ENCODE results near the gene PRDX1. TPM values are rescaled to one million over a fixed set of nuclear protein-coding genes. Genes with fewer than 3 reads are reported as not detected.
"Not testable (repeated sequence)": the region's sequence is repeated elsewhere in the genome, so short reads cannot be mapped to it uniquely, and the experiment has no call there.

Gene PRDX1
- total RNA-seq, 2 experiments from 2014 or later = 746 to 755 TPM

DNA sequence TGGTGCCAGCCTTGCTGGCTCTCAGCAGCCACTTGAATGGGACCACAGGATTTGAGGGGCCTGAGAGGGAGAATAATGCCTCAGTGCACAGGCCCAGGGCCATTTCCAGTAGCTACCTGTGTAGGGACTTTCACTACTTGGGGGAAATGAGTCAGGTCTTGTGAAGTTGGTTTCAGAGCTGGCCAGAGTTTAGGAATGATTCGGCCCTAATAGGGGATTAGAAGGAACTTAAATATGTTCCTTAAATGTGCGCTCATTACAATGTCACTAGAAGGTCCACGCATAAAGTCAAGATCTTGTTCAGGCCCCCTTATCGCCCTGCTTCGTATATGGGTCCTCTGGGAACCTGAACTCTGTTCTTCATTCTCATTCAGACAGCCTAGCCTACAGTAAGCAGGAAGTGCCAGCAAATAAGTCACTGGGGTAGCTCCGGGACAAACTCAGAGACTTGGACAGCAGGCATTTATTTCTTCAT is 23.4 kb upstream of the PRDX1 start:
- peaks cover 34% of the 10 kb centered on the region for H3K4me1 Mint-ChIP-seq
- no peaks in the 10 kb centered on the region for H3K27me3 Mint-ChIP-seq
- no peaks in the 10 kb centered on the region for H3K9me3 Mint-ChIP-seq
- peak; percentile 30 for DNase-seq
- no peak overlapping the region for H3K27ac Mint-ChIP-seq
- H3K36me3 Mint-ChIP-seq = no peaks in the 10 kb centered on the region
- no peak overlapping the region for H3K4me3 Mint-ChIP-seq

DNA sequence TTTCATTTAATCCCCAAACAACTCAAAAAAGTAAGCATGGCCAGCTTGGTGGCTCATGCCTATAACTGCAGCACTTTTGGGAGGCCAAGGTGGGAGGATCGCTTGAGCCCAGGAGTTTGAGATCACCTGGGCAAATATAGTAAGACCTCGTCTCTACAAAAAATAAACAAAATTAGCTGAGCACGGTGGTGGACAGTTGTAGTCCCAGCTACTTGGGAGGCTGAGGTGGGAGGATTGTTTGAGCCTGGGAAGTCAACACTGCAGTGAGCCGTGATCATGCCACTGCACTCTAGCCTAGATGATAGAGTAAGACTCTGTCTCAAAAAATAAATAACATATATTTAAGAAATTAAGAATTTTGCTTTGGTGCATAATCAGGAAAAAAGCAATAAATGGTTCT is 22.8 kb upstream of the PRDX1 start:
- Mint-ChIP-seq H3K36me3 (no peaks in the 10 kb centered on the region), H3K4me1 (peaks cover 34% of the 10 kb centered on the region), H3K9me3 (no peaks in the 10 kb centered on the region), H3K27ac (peak overlapping the region; percentile 54), H3K4me3 (no peak overlapping the region), H3K27me3 (no peaks in the 10 kb centered on the region)
- DNase-seq = no peak

DNA sequence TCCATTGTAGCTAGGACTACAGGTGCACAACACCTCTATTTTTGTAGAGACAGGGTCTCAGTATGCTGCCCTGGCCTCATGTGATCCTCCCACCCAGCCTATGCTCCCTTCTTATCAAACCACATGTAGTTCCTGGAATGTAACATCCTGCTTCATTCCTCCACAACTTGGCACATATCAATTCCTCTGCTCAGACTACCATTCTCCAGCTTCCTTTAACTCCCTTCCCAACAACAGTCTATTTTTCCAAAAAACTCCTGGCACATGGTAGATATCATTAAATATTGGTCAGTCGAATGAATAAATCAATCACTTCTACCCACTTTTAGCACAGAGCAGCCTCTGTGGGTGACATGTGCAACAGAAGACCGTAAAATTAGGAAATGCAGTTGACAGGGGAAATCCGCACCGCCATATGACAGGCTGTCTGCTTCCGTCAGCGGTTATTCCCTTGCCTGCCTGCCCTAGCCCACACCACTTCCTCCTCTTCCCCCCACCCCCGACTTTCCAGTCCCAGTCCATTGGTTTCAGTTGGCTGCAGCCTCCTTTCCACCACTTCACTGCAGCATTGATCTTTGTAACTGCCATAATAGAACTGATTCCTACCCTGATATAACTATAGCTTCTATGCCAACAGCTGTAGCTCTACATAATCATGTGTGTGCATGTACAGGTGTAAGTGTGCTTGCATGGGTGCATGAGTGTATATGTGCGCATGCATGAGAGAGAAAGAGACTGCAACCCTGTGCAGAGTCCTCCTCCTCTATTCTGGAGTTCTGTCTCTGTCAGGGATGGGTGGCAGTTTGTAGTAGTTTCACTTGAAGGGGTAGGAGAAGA is 22.1 kb upstream of the PRDX1 start:
- no peaks in the 10 kb centered on the region for H3K9me3 Mint-ChIP-seq
- no peaks in the 10 kb centered on the region for H3K36me3 Mint-ChIP-seq
- H3K4me3 Mint-ChIP-seq = peak overlapping the region; percentile 40
- DNase-seq = peak; percentile 76
- no peaks in the 10 kb centered on the region for H3K27me3 Mint-ChIP-seq
- H3K27ac Mint-ChIP-seq = peak overlapping the region; percentile 83
- H3K4me1 Mint-ChIP-seq = peaks cover 34% of the 10 kb centered on the region

DNA sequence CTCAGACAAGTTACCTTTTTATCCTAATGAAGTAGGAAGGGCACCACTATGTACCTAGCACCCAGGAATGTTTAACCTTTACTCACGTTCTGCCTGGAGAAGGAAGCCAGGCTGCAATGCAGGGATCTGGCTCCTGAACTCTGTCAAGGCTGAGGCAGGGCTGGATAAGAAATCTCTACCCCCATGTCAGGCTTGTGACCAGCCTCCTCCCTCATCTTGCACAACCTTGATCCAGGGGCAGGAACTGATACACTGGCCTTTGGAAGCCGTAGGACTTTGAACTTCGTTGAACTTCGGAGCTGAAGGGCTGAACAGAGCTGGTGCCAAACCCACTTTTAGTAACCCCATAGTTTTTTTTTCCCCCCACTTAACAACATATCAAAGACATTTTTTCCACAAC is 20.9 kb upstream of the PRDX1 start:
- Mint-ChIP-seq H3K27me3 (peaks cover 3% of the 10 kb centered on the region), H3K4me3 (no peak overlapping the region), H3K36me3 (no peaks in the 10 kb centered on the region), H3K27ac (no peak overlapping the region), H3K9me3 (no peaks in the 10 kb centered on the region), H3K4me1 (peaks cover 34% of the 10 kb centered on the region)
- no peak for DNase-seq

DNA sequence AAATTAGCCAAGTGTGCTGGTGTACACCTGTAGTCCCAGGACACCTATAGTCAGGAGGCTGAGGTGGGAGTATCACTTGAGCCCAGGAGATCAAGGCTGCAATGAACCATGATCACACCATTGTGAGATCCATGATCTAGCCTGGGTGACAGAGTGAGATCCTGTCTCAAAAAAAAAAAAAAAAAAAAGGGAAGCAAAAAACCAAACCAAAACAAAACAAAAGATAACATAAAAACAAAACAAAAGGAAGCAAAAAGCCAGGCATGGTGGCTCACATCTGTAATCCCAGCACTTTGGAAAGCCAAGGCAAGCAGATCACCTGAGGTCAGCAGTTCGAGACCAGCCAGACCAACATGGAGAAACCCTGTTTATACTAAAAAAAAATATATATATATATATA is 19.5 kb upstream of the PRDX1 start:
- no peaks in the 10 kb centered on the region for H3K9me3 Mint-ChIP-seq
- peaks cover 3% of the 10 kb centered on the region for H3K27me3 Mint-ChIP-seq
- H3K4me1 Mint-ChIP-seq = peaks cover 41% of the 10 kb centered on the region
- H3K36me3 Mint-ChIP-seq = no peaks in the 10 kb centered on the region
- DNase-seq = no peak
- no peak overlapping the region for H3K27ac Mint-ChIP-seq
- H3K4me3 Mint-ChIP-seq = no peak overlapping the region

DNA sequence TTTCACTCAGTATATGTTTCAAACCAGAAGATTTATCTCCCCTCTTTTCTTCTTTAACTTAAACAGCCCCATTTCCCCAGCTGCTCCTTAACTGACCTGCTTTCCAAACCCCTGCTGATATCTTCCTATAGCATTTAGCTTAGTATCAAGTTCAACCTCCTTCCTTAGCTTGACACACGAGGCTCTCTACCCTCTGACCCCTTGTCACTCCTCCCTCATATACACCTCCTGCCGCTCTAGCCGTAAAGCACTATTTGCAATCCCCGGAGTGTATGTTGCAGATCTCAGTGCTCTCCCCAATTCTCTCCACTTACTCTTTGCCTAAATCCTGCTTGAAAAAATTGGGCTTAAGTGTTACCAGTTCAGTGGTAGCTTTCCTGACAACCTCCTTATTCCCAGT is 15.2 kb upstream of the PRDX1 start:
- no peak overlapping the region for H3K27ac Mint-ChIP-seq
- peaks cover 9% of the 10 kb centered on the region for H3K4me1 Mint-ChIP-seq
- no peaks in the 10 kb centered on the region for H3K9me3 Mint-ChIP-seq
- H3K36me3 Mint-ChIP-seq = no peaks in the 10 kb centered on the region
- no peak overlapping the region for H3K4me3 Mint-ChIP-seq
- DNase-seq = no peak
- peaks cover 3% of the 10 kb centered on the region for H3K27me3 Mint-ChIP-seq

DNA sequence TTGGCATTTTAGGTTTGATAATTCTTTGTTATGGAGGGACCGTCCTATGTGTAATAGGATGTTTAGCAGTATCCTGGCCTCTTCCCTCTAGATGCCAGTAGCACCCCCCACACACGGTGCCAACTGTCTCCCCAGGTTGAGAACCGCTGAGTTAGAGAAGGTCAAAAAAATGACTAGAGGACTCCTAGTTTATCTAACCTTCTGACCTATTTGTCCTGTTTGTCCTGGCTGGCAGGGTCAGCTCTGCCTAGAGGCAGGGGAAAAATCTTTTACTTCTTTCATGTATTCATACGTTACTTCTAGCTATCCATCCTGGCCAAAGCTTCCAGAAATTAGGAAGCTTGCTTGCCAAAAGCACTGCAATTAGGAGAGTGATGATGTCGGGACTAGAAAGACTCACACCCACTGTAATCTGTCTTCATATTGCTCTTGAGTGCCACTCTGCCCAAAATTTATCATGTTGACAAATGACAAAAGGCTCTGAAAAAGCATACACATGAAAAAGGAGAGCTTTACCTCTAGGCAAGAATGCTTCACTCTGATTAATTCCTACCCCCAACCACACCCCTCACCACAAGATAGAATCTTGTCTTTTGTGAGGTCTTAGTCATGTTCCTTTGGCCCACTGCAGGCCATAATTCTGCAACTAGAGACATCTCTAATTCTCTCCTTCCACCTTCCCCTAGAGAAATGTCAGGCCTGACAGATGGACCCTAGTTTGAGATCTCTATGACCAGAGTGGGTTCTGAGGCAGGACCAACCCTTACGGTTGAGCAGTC is 14.5 kb upstream of the PRDX1 start:
- H3K4me3 Mint-ChIP-seq = no peak overlapping the region
- no peak for DNase-seq
- H3K36me3 Mint-ChIP-seq = no peaks in the 10 kb centered on the region
- H3K27ac Mint-ChIP-seq = no peak overlapping the region
- H3K4me1 Mint-ChIP-seq = peaks cover 9% of the 10 kb centered on the region
- peaks cover 3% of the 10 kb centered on the region for H3K27me3 Mint-ChIP-seq
- H3K9me3 Mint-ChIP-seq = no peaks in the 10 kb centered on the region

DNA sequence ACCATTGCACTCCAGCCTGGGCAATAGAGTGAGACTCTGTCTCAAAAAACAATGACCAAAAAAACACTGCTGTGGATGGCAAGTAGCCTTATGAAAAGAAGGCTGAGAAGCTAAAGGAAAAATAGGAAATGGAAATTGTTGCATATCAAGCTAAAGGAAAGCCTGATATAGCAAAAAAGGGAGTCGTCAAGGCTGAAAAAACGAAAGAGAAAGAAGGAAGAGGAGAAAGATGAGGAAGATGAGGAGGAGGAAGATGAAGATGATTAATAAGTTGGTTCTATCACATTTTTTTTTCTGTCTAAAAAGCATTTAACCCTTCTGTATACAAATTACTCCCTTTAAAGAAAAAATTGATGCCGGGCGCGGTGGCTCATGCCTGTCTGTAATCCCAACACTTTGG is 10.2 kb upstream of the PRDX1 start:
- Mint-ChIP-seq H3K4me3 (no peak overlapping the region), H3K9me3 (no peaks in the 10 kb centered on the region), H3K36me3 (no peaks in the 10 kb centered on the region), H3K4me1 (peaks cover 8% of the 10 kb centered on the region), H3K27me3 (no peaks in the 10 kb centered on the region), H3K27ac (no peak overlapping the region)
- no peak for DNase-seq

DNA sequence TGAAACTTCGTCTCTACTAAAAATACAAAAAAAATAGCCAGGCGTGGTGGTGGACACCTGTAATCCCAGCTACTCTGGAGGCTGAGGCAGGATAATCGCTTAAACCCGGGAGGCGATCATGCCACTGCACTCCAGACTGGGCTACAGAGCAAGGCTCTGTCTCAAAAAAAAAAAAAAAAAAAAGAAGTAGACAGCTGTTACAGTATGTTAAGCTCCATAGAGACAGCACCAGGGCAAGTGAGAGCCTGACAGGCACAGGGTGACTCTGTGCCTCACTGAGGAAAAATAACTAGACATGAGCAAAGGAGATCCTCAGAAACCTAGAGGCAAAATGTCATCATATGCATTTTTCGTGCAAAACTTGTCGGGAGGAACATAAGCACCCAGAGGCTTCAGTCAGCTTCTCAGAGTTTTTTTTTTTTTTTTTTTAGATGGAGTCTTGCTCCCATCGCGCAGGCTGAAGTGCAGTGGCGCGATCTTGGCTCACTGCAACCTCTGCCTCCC is 9.0 kb upstream of the PRDX1 start:
- Mint-ChIP-seq H3K4me3 (no peak overlapping the region), H3K27me3 (peaks cover 4% of the 10 kb centered on the region), H3K9me3 (no peaks in the 10 kb centered on the region), H3K4me1 (no peaks in the 10 kb centered on the region), H3K27ac (no peak overlapping the region), H3K36me3 (no peaks in the 10 kb centered on the region)
- DNase-seq = no peak

DNA sequence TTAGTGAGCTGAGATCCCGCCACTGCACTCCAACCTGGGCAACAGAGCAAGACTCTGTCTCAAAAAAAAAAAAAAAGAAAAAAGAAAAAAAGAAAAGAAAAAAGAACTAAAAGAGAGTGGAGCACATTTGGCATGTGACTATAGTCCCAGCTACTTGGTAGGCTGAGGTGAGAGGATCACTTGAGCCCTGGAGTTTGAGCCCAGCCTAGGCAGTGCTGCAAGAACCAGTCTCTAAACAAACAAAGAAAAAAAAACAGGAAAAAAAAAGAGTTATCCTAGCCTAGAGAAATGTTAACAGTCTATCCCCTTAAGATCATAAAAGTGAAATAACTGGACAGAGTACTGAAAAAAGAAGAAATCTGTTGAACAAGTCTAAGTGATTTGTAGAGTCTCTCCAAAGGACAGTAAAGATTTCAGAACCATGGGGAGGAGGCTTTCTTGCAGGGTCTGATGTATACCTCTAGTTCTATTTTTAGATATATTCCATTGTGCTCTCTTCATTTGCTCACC is 4.5 kb upstream of the PRDX1 start:
- no peaks in the 10 kb centered on the region for H3K9me3 Mint-ChIP-seq
- peaks cover under 1% of the 10 kb centered on the region for H3K36me3 Mint-ChIP-seq
- H3K4me3 Mint-ChIP-seq = no peak overlapping the region
- no peak for DNase-seq
- no peak overlapping the region for H3K27ac Mint-ChIP-seq
- H3K27me3 Mint-ChIP-seq = peaks cover 8% of the 10 kb centered on the region
- peaks cover 23% of the 10 kb centered on the region for H3K4me1 Mint-ChIP-seq

DNA sequence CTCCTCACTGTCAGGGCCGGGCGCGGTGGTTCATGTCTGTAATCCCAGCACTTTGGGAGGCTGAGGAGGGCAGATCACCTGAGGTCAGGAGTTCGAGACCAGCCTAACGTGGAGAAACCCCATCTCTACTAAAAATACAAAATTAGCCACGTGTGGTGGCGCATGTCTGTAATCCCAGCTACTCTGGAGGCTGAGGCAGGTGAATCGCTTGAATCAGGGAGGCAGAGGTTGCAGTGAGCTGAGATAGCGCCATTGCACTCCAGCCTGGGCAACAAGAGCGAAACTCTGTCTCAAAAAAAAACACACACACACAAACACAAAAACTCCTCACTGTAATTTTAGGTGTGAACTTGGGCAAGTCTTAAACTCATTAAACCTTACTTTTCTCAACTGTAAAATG is 2.3 kb upstream of the PRDX1 start:
- not testable (repeated sequence) for H3K9me3 Mint-ChIP-seq, DNase-seq, H3K4me3 Mint-ChIP-seq, H3K27ac Mint-ChIP-seq, H3K27me3 Mint-ChIP-seq
- peaks cover 34% of the 10 kb centered on the region for H3K4me1 Mint-ChIP-seq
- H3K36me3 Mint-ChIP-seq = peaks cover 14% of the 10 kb centered on the region

DNA sequence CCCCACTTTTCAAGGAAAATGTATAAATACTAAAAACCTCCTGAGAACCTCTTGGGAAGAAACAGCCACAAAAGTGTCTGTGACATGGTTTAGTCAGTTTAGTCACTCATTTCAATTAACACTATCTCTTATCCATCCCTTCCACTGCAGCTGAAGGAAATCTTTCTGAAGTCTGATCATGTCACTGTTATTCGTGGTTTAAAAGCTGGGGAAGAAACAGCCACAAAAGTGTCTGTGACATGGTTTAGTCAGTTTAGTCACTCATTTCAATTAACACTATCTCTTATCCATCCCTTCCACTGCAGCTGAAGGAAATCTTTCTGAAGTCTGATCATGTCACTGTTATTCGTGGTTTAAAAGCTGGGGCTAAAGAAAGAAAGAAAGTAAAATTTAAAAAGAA is 1.8 kb upstream of the PRDX1 start:
- Mint-ChIP-seq H3K36me3 (peaks cover 18% of the 10 kb centered on the region), H3K4me1 (peaks cover 38% of the 10 kb centered on the region), H3K4me3 (peak overlapping the region; percentile 93), H3K27ac (peak overlapping the region; percentile 19)
- not testable (repeated sequence) for H3K27me3 Mint-ChIP-seq, DNase-seq, H3K9me3 Mint-ChIP-seq

DNA sequence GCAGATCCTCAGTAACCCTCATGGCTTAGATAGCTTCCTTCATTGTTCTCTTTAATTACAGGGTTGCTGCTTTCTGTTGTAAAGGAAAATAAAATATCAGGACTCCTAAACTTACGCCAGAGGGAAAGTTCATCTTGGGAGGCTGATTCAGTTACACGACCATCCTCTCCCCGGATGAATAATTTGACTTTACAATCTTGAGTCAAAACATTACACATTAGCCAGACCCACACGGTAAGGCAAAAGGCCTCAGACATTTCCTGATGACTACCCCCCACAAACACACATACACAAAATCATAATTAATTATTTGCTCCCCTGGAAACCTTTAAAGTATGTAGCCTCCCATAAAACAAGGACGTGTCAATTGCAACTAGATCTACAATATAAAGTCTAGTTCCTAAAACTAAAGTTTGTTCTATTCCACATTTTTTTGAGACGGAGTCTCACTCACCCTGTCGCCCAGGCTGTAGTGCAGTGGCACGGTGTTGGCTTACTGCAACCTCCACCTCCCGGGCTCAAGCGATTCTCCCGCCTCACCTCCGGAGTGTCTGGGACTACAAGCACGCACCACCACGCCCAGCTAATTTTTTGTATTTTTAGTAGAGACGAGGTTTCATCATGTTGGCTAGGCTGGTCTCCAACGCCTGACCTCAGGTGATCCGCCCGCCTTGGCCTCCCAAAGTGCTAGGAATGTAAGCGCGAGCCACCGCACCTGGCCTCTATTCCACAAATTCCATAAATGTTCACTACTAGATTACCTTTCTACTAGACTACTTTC is 830 bp upstream of the PRDX1 start:
- no peak for DNase-seq

DNA sequence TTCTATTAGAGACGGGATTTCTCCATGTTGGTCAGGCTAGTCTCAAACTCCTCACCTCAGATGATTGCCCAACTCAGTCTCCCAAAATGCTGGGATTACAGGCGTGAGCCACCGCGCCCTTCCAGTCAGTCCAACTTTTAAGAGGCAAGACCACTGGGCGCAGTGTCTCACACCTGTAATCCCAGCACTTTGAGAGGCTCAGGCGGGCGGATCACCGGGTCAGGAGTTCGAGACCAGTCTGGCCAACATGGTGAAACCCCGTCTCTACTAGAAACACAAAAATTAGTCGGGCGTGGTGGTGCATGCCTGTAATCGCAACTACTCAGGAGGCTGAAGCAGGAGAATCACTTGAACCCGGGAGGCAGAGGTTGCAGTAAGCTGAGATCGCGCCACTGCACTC is 1.9 kb downstream of the PRDX1 start:
- H3K27ac Mint-ChIP-seq = peak overlapping the region; percentile 85
- not testable (repeated sequence) for H3K9me3 Mint-ChIP-seq, DNase-seq, H3K27me3 Mint-ChIP-seq
- H3K36me3 Mint-ChIP-seq = peaks cover 41% of the 10 kb centered on the region
- H3K4me3 Mint-ChIP-seq = peak overlapping the region; percentile 93
- H3K4me1 Mint-ChIP-seq = peaks cover 52% of the 10 kb centered on the region

More for the DNA sequence above, 830 bp upstream of the PRDX1 start:
- H3K9me3 Mint-ChIP-seq = no peaks in the 10 kb centered on the region
- peaks cover 40% of the 10 kb centered on the region for H3K4me1 Mint-ChIP-seq
- peaks cover 20% of the 10 kb centered on the region for H3K36me3 Mint-ChIP-seq
- H3K27ac Mint-ChIP-seq = peak overlapping the region; percentile 92
- H3K27me3 Mint-ChIP-seq = peaks cover 8% of the 10 kb centered on the region
- peak overlapping the region; percentile 93 for H3K4me3 Mint-ChIP-seq

Data from activated naive CD8-positive, alpha-beta T cell treated with anti-CD3 and anti-CD28 coated beads for 36 hours (primary cell).